ENCODE data around the gene CDC42BPA.

Gene CDC42BPA

GRCh38 chr1:227010645-227011044, 307.6 kb downstream of the CDC42BPA start:
- no peak overlapping the region for H3K27ac Mint-ChIP-seq
- no peaks in the 10 kb centered on the region for H3K27me3 Mint-ChIP-seq (ENCODE audit: low read depth)
- H3K4me3 Mint-ChIP-seq, result no peak overlapping the region
- H3K36me3 Mint-ChIP-seq (ENCODE audit: low read depth), result peaks cover 17% of the 10 kb centered on the region
- TF ChIP-seq CTCF (IDR thresholded peaks at IDR 0.05; ENCODE audit: unreplicated experiment in 3 of 3), result no peak
- H3K4me1 Mint-ChIP-seq, result no peaks in the 10 kb centered on the region
- no peaks in the 10 kb centered on the region for H3K9me3 Mint-ChIP-seq

GRCh38 chr1:227009937-227010336, 308.4 kb downstream of the CDC42BPA start:
- TF ChIP-seq CTCF (IDR thresholded peaks at IDR 0.05; ENCODE audit: unreplicated experiment in 3 of 3), result no peak
- no peak overlapping the region for H3K27ac Mint-ChIP-seq
- peaks cover 14% of the 10 kb centered on the region for H3K36me3 Mint-ChIP-seq (ENCODE audit: low read depth)
- H3K9me3 Mint-ChIP-seq, result no peaks in the 10 kb centered on the region
- no peak overlapping the region for H3K4me3 Mint-ChIP-seq
- H3K27me3 Mint-ChIP-seq (ENCODE audit: low read depth), result no peaks in the 10 kb centered on the region
- H3K4me1 Mint-ChIP-seq, result no peaks in the 10 kb centered on the region

GRCh38 chr1:227006226-227006796, 312.0 kb downstream of the CDC42BPA start:
- no peaks in the 10 kb centered on the region for H3K4me1 Mint-ChIP-seq
- H3K9me3 Mint-ChIP-seq, result no peaks in the 10 kb centered on the region
- no peak overlapping the region for H3K27ac Mint-ChIP-seq
- no peak for TF ChIP-seq CTCF (IDR thresholded peaks at IDR 0.05; ENCODE audit: unreplicated experiment in 3 of 3)
- no peak overlapping the region for H3K4me3 Mint-ChIP-seq
- H3K36me3 Mint-ChIP-seq (ENCODE audit: low read depth), result peaks cover 41% of the 10 kb centered on the region
- no peaks in the 10 kb centered on the region for H3K27me3 Mint-ChIP-seq (ENCODE audit: low read depth)

- H3K4me3 Mint-ChIP-seq, result no peak overlapping the region
Measured at GRCh38 chr1:227004796-227005195, 313.5 kb downstream of the CDC42BPA start.

GRCh38 chr1:227003165-227003564, 315.1 kb downstream of the CDC42BPA start:
- Mint-ChIP-seq H3K4me3 (no peak overlapping the region), H3K36me3 (ENCODE audit: low read depth) (peaks cover 62% of the 10 kb centered on the region)

More at GRCh38 chr1:227004796-227005195, 313.5 kb downstream of the CDC42BPA start:
- H3K27me3 Mint-ChIP-seq (ENCODE audit: low read depth), result no peaks in the 10 kb centered on the region
- peaks cover 5% of the 10 kb centered on the region for H3K9me3 Mint-ChIP-seq
- H3K36me3 Mint-ChIP-seq (ENCODE audit: low read depth), result peaks cover 49% of the 10 kb centered on the region
- no peak overlapping the region for H3K27ac Mint-ChIP-seq
- H3K4me1 Mint-ChIP-seq, result no peaks in the 10 kb centered on the region
- no peak for TF ChIP-seq CTCF (IDR thresholded peaks at IDR 0.05; ENCODE audit: unreplicated experiment in 3 of 3)

More at GRCh38 chr1:227003165-227003564, 315.1 kb downstream of the CDC42BPA start:
- peaks cover 11% of the 10 kb centered on the region for H3K9me3 Mint-ChIP-seq
- no peaks in the 10 kb centered on the region for H3K27me3 Mint-ChIP-seq (ENCODE audit: low read depth)
- TF ChIP-seq CTCF (IDR thresholded peaks at IDR 0.05; ENCODE audit: unreplicated experiment in 3 of 3), result no peak
- no peak overlapping the region for H3K27ac Mint-ChIP-seq
- no peaks in the 10 kb centered on the region for H3K4me1 Mint-ChIP-seq
